CD4-positive, alpha-beta T cell (primary cell): ENCODE measurements around the gene IL1RN. TPM values are rescaled to one million over a fixed set of nuclear protein-coding genes. Genes with fewer than 3 reads are reported as not detected.
A peak's percentile ranks its signal among the peaks of the same experiment; 100 is the strongest.

Source experiments
- ATAC-seq: fragments of 200-7000 bp; cut with Tn5 transposase; one replicate; pipeline ENCODE4 v1.10.0; 2022; ENCODE audit warnings: mild to moderate bottlenecking; ENCODE audit not compliant: poor library complexity
- CTCF ChIA-PET: fragments of 350-600 bp; sonication (Branson Sonifier 250); formaldehyde crosslinking; loops from one replicate; lab custom pipeline; 2021; ENCODE audit warnings: antibody characterized with exemption, inconsistent platforms; lab: Charles Lee
- POLR2A ChIA-PET: fragments of 350-600 bp; sonication (Branson Sonifier 250); formaldehyde crosslinking; loops from one replicate; lab custom pipeline; 2021; ENCODE audit warnings: antibody characterized with exemption, inconsistent platforms; lab: Charles Lee
- DNase-seq, 14 experiments: peaks; one replicate each; pipeline ENCODE4 v3.0.0-alpha.2; 2013 to 2020; ENCODE audit warnings: mixed read lengths in 2 of 14
- H3K27ac ChIP-seq, 2 donors: one replicate each; pipeline versions ENCODE4 v1.5.1 to v1.7.0; 2013; ENCODE audit warnings: low read length in 2 of 2, low read depth in 1 of 2, mild to moderate bottlenecking in 1 of 2
- H3K27me3 ChIP-seq, 2 experiments: 1 replicate in 1 of 2; 2 replicates in 1 of 2; pipeline versions ENCODE4 v1.6.1 to v1.7.0; 2013; ENCODE audit warnings: low read length in 2 of 2, control low read depth in 1 of 2, mild to moderate bottlenecking in 1 of 2, moderate library complexity in 1 of 2; ENCODE audit not compliant: insufficient read depth in 2 of 2, control insufficient read depth in 1 of 2
- H3K36me3 ChIP-seq: one replicate; pipeline ENCODE4 v1.6.1; 2013; ENCODE audit warnings: low read length, control low read depth; ENCODE audit not compliant: insufficient read depth
- H3K4me1 ChIP-seq: one replicate; pipeline ENCODE4 v1.6.1; 2013; ENCODE audit warnings: low read length, control low read depth; ENCODE audit not compliant: insufficient read depth
- H3K4me3 ChIP-seq: one replicate; pipeline ENCODE4 v1.5.1; 2013; ENCODE audit warnings: mild to moderate bottlenecking, low read length, moderate library complexity
- H3K9me3 ChIP-seq, 2 experiments: 1 replicate in 1 of 2; 2 replicates in 1 of 2; pipeline versions ENCODE4 v1.6.1 to v1.7.0; 2013; ENCODE audit warnings: low read length in 2 of 2, mild to moderate bottlenecking in 2 of 2, control low read depth in 1 of 2, moderate library complexity in 1 of 2; ENCODE audit not compliant: control insufficient read depth in 1 of 2, insufficient read depth in 1 of 2
- H3K27ac Mint-ChIP-seq: one replicate; pipeline ENCODE4 v1.8.0; 2020; ENCODE audit warnings: mixed read lengths
- H3K27me3 Mint-ChIP-seq: one replicate; pipeline ENCODE4 v1.8.0; 2021; ENCODE audit warnings: mixed read lengths
- H3K36me3 Mint-ChIP-seq: one replicate; pipeline ENCODE4 v1.8.0; 2021; ENCODE audit warnings: low read depth, mixed read lengths
- H3K4me1 Mint-ChIP-seq: one replicate; pipeline ENCODE4 v1.8.0; 2021; ENCODE audit warnings: low read depth, mixed read lengths
- H3K4me3 Mint-ChIP-seq: one replicate; pipeline ENCODE4 v1.8.0; 2020; ENCODE audit warnings: mild to moderate bottlenecking, mixed read lengths
- H3K9me3 Mint-ChIP-seq: one replicate; pipeline ENCODE4 v1.8.0; 2020; ENCODE audit warnings: mixed read lengths
- intact Hi-C, 2 experiments: fragments of 100-400 bp; cut with DNase I in 1 of 2; cut with micrococcal nuclease in 1 of 2; formaldehyde crosslinking; loops; one replicate each; pipeline versions ENCODE4 v1.15.1 to v1.9.0; 2023 to 2025; cut with DNase I, micrococcal nuclease
- total RNA-seq, 174 experiments: library from RNA in 2 of 174; stranded (reverse) in 2 of 174; gene quantifications; one replicate each; pipeline ENCODE4 v1.2.3 and lab custom pipeline; 2021 to 2026
- TF ChIP-seq, protein P1 (sequence below): fragments of 200-600 bp; IDR thresholded peaks from one replicate; pipeline ENCODE4 v1.8.0; 2022; ENCODE audit warnings: antibody characterized with exemption, mild to moderate bottlenecking

IL1RN gene
- total RNA-seq, 2 experiments from 2014 or later: 0.31 to 0.58 TPM

DNA sequence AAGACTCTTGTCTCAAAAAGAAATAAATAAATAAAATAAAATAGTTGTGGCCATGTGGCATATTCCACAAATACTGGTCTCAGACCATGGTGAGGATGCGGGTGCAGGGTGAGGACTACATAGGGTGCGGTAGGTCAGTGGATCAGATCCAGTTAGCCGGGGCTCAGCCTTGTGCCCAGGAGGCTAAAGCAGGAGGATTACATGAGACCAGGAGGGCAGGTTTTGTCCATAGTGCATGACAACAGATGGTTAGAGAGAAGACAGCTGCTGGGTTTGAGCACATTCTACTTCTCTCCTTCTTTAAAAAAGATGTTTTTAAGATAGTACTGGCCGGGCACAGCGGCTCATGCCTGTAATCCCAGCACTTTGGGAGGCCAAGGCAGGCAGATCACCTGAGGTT, 33.6 kb downstream of the IL1RN start:
- ChIA-PET CTCF (no interaction called here), POLR2A (no interaction called here)
- Mint-ChIP-seq H3K4me1 (peaks cover 60% of the 10 kb centered on the region), H3K36me3 (peaks cover 6% of the 10 kb centered on the region), H3K27ac (peak overlapping the region; percentile 34), H3K4me3 (no peak overlapping the region), H3K27me3 (no peaks in the 10 kb centered on the region), H3K9me3 (no peaks in the 10 kb centered on the region)
- no peak for ATAC-seq
- intact Hi-C loops: no loop called here
- Histone ChIP-seq H3K9me3 (no peaks in the 10 kb centered on the region), H3K4me1 (peaks cover 31% of the 10 kb centered on the region), H3K4me3 (no peak overlapping the region), H3K27ac (no peak overlapping the region), H3K36me3 (no peaks in the 10 kb centered on the region), H3K27me3 (no peaks in the 10 kb centered on the region)
- TF ChIP-seq, protein P1, sequence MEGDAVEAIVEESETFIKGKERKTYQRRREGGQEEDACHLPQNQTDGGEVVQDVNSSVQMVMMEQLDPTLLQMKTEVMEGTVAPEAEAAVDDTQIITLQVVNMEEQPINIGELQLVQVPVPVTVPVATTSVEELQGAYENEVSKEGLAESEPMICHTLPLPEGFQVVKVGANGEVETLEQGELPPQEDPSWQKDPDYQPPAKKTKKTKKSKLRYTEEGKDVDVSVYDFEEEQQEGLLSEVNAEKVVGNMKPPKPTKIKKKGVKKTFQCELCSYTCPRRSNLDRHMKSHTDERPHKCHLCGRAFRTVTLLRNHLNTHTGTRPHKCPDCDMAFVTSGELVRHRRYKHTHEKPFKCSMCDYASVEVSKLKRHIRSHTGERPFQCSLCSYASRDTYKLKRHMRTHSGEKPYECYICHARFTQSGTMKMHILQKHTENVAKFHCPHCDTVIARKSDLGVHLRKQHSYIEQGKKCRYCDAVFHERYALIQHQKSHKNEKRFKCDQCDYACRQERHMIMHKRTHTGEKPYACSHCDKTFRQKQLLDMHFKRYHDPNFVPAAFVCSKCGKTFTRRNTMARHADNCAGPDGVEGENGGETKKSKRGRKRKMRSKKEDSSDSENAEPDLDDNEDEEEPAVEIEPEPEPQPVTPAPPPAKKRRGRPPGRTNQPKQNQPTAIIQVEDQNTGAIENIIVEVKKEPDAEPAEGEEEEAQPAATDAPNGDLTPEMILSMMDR: no peak
- no peak for DNase-seq

DNA sequence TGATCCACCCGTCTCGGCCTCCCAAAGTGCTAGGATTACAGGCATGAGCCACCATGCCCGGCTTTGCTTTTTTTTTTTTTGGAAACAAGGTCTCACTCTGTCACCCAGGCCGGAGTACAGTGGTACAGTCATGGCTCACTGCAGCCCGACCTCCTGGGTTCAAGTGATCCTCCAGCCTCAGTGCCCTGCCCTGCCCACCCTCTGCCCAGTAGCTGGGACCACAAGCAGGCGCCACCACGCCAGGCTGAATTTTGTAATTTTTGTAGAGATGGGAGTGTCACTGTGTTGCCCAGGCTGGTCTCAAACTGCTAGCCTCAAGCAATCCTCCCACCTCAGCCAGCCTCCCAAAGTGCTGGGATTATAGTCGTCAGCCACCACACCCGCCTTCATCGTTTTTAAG, 34.8 kb downstream of the IL1RN start:
- no peak overlapping the region for H3K4me3 ChIP-seq
- TF ChIP-seq, protein P1: no peak
- Mint-ChIP-seq H3K9me3 (no peaks in the 10 kb centered on the region), H3K4me1 (peaks cover 58% of the 10 kb centered on the region), H3K4me3 (no peak overlapping the region), H3K27ac (peak overlapping the region; percentile 57), H3K36me3 (peaks cover 6% of the 10 kb centered on the region), H3K27me3 (no peaks in the 10 kb centered on the region)
- H3K4me1 ChIP-seq: peaks cover 33% of the 10 kb centered on the region
- DNase-seq (no peak), ATAC-seq (no peak)
- ChIA-PET CTCF (interaction anchor here (1.3 to 3.8 kb wide), 2 partner anchors 25 to 228 kb away, joined by 5 to 17 read pairs; no protein-coding TSS in a partner anchor), POLR2A (interaction anchor here (1.0 to 4.9 kb wide), 2 partner anchors 12 to 19 kb away, joined by 3 to 28 read pairs; partner anchors contain the start of gene PSD4)
- intact Hi-C loops: no loop called here
- no peaks in the 10 kb centered on the region for H3K36me3 ChIP-seq
- H3K9me3 ChIP-seq: no peaks in the 10 kb centered on the region
- no peaks in the 10 kb centered on the region for H3K27me3 ChIP-seq
- H3K27ac ChIP-seq: no peak overlapping the region

DNA sequence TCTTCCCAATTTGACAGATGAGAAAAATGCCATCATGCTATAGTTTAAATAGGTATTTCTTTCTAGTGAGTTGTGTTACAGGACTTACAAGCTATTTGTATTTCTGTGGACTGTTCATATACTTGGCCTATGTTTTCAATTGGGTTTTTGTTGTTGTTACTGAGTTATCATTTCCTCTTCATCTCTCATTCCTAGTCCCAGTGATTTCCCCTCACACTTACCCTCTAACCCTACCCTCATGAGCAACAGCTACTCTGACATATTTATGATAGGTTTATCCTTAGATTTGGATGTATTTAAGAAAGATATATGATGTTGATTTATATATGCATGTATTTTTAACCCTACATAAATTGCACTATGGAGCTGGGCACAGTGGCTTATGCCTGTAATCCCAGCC, 35.5 kb downstream of the IL1RN start:
- DNase-seq: no peak
- Mint-ChIP-seq H3K9me3 (no peaks in the 10 kb centered on the region), H3K27me3 (no peaks in the 10 kb centered on the region), H3K4me3 (no peak overlapping the region), H3K27ac (peak overlapping the region; percentile 57), H3K4me1 (peaks cover 63% of the 10 kb centered on the region), H3K36me3 (peaks cover 5% of the 10 kb centered on the region)
- ChIA-PET POLR2A (interaction anchor here (1.0 to 4.9 kb wide), 3 partner anchors 12 to 31 kb away, joined by 3 to 28 read pairs (median 3); partner anchors contain the start of gene PSD4), CTCF (interaction anchor here (0.9 to 3.8 kb wide), 4 partner anchors 21 to 227 kb away, joined by 3 to 17 read pairs (median 4); no protein-coding TSS in a partner anchor)
- no peaks in the 10 kb centered on the region for H3K36me3 ChIP-seq
- no peaks in the 10 kb centered on the region for H3K27me3 ChIP-seq
- no peak overlapping the region for H3K27ac ChIP-seq
- H3K9me3 ChIP-seq: no peaks in the 10 kb centered on the region
- H3K4me3 ChIP-seq: no peak overlapping the region
- no peak for ATAC-seq
- TF ChIP-seq, protein P1: no peak
- intact Hi-C loops: no loop called here
- peaks cover 36% of the 10 kb centered on the region for H3K4me1 ChIP-seq
